ENCODE measurements around the gene NHSL2. TPM values are rescaled to one million over a fixed set of nuclear protein-coding genes. Genes with fewer than 3 reads are reported as not detected.

NHSL2 gene
- total RNA-seq, 1 donor from 2014 or later = 57.6 TPM

DNA sequence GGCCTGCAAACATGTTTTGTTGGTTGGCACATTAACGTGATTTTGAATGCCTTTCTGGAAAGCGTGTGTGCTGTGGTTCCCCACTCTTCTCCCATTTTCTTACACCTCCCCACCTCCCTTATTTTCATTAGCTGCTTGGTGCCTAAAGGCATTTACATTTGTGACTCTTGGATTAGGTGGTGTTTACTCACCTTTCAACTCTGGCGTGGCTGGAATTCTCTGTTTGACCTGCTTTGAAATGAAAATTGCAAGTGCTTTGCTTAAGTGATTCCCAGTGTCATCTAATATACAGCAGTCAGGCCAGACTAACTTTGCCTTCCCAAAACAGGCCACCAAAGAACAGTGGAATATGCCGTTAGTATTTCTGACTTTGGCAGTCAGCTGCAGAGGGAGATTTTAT lies 80.5 kb downstream of the NHSL2 start:
- Mint-ChIP-seq H3K4me1 (ENCODE audit: unreplicated experiment) (peaks cover 17% of the 10 kb centered on the region), H3K27ac (ENCODE audit: unreplicated experiment) (no peak overlapping the region), H3K9me3 (ENCODE audit: unreplicated experiment) (no peaks in the 10 kb centered on the region), H3K36me3 (ENCODE audit: low read depth, unreplicated experiment) (peaks cover 4% of the 10 kb centered on the region), H3K27me3 (ENCODE audit: unreplicated experiment) (peaks cover 2% of the 10 kb centered on the region), H3K4me3 (ENCODE audit: unreplicated experiment) (no peak overlapping the region)
- no peak for DNase-seq (ENCODE audit: low spot score)
- TF ChIP-seq, protein P1, sequence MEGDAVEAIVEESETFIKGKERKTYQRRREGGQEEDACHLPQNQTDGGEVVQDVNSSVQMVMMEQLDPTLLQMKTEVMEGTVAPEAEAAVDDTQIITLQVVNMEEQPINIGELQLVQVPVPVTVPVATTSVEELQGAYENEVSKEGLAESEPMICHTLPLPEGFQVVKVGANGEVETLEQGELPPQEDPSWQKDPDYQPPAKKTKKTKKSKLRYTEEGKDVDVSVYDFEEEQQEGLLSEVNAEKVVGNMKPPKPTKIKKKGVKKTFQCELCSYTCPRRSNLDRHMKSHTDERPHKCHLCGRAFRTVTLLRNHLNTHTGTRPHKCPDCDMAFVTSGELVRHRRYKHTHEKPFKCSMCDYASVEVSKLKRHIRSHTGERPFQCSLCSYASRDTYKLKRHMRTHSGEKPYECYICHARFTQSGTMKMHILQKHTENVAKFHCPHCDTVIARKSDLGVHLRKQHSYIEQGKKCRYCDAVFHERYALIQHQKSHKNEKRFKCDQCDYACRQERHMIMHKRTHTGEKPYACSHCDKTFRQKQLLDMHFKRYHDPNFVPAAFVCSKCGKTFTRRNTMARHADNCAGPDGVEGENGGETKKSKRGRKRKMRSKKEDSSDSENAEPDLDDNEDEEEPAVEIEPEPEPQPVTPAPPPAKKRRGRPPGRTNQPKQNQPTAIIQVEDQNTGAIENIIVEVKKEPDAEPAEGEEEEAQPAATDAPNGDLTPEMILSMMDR (IDR thresholded peaks at IDR 0.05; ENCODE audit: unreplicated experiment) = no peak

DNA sequence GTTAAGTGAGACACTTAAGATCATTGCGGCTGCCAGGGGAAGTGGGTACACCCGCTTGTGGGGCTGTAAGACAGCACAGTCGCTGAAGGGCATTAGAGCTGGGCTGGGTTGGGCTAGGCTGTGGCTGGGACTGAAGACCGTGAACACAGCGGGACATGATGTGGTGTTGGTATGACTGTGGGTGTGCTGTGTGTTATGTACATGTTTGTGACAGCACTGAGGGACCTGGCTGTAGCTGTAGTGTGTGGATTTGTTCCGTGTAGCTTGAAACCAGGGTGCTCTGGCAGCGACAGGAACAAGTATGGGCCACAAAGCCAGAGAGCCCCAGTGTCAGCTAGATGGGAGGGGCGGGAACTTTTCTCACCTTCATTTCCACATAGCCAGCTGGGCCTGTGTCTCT lies 82.1 kb downstream of the NHSL2 start:
- Mint-ChIP-seq H3K4me1 (ENCODE audit: unreplicated experiment) (peaks cover 17% of the 10 kb centered on the region), H3K27ac (ENCODE audit: unreplicated experiment) (peak overlapping the region; percentile 74), H3K36me3 (ENCODE audit: low read depth, unreplicated experiment) (peaks cover 4% of the 10 kb centered on the region), H3K9me3 (ENCODE audit: unreplicated experiment) (no peaks in the 10 kb centered on the region), H3K4me3 (ENCODE audit: unreplicated experiment) (no peak overlapping the region), H3K27me3 (ENCODE audit: unreplicated experiment) (peaks cover 2% of the 10 kb centered on the region)
- DNase-seq (ENCODE audit: low spot score) = no peak
- TF ChIP-seq, protein P1 (IDR thresholded peaks at IDR 0.05; ENCODE audit: unreplicated experiment) = no peak

DNA sequence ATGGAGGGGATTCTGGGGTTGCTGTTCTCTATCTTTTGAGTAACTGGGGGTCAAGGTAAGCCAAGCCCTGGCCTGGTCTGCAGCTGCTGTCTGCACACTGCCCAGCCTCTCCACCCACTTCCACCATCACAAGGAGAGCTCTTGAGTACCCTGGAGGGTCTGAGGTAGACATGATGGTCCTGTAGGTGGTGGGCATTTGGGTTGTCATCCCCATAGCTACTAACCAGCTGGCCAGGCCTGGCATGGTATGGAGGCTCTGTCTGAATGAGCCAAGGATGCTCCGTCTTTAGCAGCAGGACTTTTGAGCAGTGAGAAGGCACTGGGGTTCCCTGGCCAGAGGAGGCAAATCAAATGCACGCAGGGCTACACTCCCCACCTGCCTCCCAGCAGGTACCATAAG lies 82.7 kb downstream of the NHSL2 start:
- TF ChIP-seq, protein P1 (IDR thresholded peaks at IDR 0.05; ENCODE audit: unreplicated experiment) = no peak
- Mint-ChIP-seq H3K27ac (ENCODE audit: unreplicated experiment) (no peak overlapping the region), H3K4me3 (ENCODE audit: unreplicated experiment) (no peak overlapping the region), H3K4me1 (ENCODE audit: unreplicated experiment) (peaks cover 17% of the 10 kb centered on the region), H3K36me3 (ENCODE audit: low read depth, unreplicated experiment) (peaks cover 4% of the 10 kb centered on the region), H3K27me3 (ENCODE audit: unreplicated experiment) (peaks cover 2% of the 10 kb centered on the region), H3K9me3 (ENCODE audit: unreplicated experiment) (no peaks in the 10 kb centered on the region)
- DNase-seq (ENCODE audit: low spot score) = no peak

DNA sequence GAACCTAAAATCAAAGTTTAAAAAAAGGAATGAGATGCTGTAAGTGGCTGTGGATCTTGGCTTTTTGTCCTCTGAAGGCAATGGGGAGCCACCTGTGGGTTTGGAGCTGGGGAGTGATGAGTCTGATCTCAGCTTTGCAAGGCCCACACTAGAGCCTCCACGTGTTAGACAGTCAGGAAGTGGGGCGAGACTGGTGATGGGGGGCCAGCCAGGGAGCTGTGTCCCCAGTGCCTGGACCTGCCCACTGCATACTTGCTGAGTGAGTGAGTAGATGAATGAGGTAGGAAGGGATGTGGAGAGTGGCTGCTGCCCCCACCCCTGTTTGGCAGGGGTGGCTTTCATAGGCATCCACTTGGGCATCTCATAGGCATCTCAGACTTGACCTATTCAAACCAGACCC lies 84.0 kb downstream of the NHSL2 start:
- Mint-ChIP-seq H3K27me3 (ENCODE audit: unreplicated experiment) (peaks cover 5% of the 10 kb centered on the region), H3K4me3 (ENCODE audit: unreplicated experiment) (no peak overlapping the region), H3K27ac (ENCODE audit: unreplicated experiment) (no peak overlapping the region), H3K36me3 (ENCODE audit: low read depth, unreplicated experiment) (peaks cover 4% of the 10 kb centered on the region), H3K4me1 (ENCODE audit: unreplicated experiment) (peaks cover 19% of the 10 kb centered on the region), H3K9me3 (ENCODE audit: unreplicated experiment) (peaks cover 3% of the 10 kb centered on the region)
- no peak for DNase-seq (ENCODE audit: low spot score)
- TF ChIP-seq, protein P1 (IDR thresholded peaks at IDR 0.05; ENCODE audit: unreplicated experiment) = no peak

DNA sequence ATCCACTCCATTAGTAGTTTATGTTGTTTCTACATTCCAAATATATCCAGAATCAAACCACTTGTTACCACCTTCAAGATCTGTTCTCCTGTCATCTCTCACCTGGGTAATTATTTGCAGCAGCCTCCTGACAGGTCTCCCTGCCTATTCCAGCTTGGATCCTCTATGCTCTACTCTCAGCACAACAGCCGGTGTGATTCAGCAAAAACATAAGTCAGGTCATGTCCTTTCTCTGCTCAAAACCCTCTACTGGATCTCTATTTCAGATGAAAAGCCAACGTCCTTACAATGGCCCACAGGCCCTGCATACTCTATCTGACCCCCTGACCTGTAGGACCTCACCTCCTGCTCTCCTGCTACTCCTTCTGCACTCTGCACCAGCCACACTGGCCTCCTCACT lies 84.5 kb downstream of the NHSL2 start:
- TF ChIP-seq, protein P1 (IDR thresholded peaks at IDR 0.05; ENCODE audit: unreplicated experiment) = no peak
- Mint-ChIP-seq H3K4me1 (ENCODE audit: unreplicated experiment) (peaks cover 19% of the 10 kb centered on the region), H3K9me3 (ENCODE audit: unreplicated experiment) (peaks cover 3% of the 10 kb centered on the region), H3K4me3 (ENCODE audit: unreplicated experiment) (no peak overlapping the region), H3K27ac (ENCODE audit: unreplicated experiment) (peak overlapping the region; percentile 74), H3K27me3 (ENCODE audit: unreplicated experiment) (peaks cover 5% of the 10 kb centered on the region), H3K36me3 (ENCODE audit: low read depth, unreplicated experiment) (peaks cover 4% of the 10 kb centered on the region)
- DNase-seq (ENCODE audit: low spot score) = no peak

All from endothelial cell (in vitro differentiated cells).